GM21367 (cell line): ENCODE data around the gene DIP2B.

Source experiments
- ATAC-seq: cut with Tn5 transposase; IDR thresholded peaks from one replicate; pipeline ENCODE4 v1.9.1; 2021; ENCODE audit not compliant: unreplicated experiment

DIP2B gene

DNA sequence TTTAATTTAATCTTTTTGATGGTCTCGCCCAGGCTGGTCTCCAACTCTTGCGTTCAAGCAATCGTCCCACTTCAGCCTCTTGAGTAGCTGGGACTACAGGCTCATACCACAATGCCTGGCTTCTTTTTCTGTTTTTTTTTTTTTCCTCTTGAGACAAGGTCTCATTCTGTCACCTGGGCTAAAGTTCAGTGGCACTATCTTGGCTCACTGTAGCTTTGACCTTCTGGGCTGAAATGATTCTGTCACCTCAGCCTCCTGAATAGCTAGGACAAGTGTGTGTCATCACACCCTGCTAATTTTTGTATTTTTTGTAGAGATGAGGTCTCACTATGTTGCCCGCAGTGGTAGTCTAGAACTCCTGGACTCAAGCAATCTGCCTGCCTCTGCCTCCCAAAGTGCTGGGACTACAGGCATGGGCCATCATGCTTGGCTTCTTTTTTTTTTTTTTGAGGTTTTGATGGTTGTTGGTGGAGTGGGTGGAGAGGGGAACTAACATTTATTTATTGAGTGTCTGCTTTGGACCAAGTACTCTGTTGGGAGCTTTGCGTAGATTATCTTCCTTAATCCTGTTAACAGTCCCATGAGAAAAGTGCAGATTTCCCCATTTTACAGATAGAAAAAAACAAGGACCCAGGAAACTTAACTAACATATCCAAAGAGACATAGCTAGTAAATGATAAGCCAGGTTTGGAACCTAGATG is 102.0 kb downstream of the DIP2B start:
- ATAC-seq = no peak

DNA sequence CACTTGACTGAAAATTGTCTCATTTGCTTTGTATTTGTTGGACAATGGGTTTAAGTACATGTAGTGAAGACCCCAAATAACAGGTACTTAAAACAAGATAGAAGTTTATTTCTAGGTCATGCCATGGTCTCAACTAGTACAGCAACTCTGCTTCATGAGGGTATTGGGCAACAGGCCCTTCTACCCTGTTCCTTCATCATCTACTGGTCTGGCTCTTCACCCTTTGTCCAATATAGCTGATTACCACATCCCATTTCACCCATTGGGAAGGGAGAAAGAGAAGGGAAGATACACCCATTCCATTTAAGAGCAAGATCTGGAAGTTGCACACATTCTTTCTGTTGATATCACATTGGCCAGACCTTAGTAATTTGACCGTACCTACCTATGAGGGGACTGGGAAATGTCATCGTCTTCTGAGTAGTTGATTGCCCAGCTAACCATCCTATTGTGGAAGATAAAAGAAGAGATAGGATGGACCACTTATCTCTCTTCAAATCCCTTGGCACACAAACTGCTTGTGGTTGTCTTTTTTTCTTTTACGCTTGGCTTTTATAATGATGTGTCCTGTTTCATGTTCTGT is 104.6 kb downstream of the DIP2B start:
- no peak for ATAC-seq

DNA sequence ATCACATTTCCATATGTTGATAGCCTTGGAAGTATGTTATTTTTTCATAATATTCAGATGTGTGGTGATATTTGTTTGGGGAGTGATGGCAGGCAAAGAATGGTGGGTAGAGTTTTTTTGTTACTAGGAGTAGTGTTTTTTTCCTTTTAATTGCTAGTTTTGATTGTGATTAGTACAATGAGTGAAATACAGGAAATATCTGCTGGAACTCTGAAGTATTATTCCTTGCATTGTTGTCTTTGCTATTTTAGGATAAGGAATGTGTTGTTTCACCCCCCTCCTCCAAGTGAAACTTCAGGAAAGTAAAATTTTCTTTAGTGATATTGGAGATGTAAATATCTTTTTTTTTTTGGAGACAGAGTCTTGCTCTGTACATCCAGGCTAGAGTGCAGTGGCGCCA is 105.4 kb downstream of the DIP2B start:
- no peak for ATAC-seq

DNA sequence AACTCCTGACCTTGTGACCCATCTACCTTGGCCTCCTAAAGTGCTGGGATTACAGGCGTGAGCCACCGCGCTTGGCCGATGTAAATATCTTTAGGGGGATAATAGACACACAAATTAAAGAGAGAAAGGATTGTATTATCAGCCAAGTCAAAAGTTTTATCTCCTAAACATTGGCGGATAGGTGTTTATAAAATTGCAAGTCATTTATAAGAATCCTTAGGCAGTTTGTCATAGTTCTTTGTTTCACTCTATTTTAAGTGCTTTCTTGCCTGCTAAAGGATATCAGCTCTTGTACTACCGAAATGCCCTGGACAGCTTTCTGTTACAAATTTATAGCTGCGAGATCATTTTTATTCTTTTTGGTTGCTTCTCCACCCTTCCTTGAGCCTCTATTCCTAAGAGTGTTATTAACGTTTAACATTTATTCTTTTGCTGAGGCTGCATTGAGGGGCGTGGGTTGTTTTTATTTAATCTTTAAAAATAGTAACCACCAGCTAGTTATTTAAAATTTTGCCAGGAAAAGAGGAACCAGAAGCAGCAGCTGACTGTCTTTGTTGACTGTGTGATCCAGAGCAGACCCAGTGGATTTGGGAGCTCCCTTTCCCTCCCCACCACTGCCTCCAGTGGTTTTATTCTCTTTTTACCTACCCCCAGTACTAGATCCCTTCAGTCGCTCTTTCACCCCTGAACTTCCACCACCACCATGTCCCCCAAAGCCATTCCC is 106.4 kb downstream of the DIP2B start:
- ATAC-seq = no peak

DNA sequence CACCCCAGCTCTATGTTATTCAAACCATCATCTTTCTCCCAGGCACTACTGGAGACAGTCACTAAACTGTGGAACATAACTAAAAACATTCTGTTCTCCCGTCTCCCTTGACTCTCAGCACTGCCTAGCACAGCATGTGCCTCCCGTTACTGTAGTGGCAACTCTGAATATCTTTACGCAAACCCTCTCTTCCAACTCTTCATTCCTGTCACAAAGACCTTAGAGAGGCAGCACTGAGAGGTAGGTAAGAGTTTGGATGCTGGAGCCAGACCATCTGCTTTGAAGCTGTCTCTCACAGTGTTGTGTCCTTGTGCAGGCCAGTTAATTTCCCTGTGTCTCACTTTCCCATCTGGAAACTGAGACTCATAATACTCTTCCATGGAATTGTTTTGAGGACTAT is 108.1 kb downstream of the DIP2B start:
- ATAC-seq = no peak

DNA sequence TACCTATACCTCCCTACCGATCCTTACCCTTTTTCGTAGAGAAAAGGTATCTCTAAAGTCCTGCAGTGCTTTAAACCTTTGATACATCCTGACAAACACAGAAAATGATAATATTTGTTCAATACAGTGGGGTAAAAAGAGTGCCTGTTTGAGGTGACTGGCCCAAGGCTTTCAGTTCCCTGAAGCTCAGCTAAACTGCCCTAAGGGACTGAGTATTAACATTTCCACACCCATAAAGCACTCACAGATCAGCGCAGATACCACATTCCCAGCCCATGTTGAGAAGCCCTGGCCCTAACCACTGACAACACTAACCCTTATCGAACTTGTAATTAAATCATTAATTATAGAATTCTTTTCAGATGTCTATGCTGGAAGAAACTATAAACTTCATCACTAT is 108.7 kb downstream of the DIP2B start:
- no peak for ATAC-seq

DNA sequence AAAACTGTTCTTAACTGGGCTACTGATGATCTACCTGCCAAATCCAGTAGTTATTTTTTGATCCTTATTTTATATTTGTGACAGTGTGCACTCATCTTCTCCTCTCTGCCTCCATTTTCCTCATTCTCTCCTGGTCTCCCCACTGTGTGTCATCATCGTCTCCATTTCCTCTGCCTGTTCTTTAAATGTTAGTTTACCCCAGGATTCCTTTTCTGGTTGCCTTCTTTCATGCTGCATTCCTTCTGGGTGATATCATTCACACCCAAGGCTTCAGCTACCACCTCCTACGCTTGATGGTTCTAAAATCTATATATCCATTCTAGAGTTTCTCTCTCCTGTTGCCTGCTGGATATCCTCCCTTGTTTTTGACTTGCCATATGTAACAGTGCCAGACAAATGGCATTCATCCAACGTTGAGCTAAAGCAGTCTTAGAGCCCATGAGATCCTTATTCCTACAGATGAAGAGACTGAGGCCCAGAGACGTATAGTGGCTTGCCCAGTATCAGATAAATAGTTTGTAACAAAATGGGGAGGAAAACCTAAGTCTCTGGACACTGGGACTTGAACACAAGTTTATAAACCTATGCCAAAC is 109.5 kb downstream of the DIP2B start:
- no peak for ATAC-seq

DNA sequence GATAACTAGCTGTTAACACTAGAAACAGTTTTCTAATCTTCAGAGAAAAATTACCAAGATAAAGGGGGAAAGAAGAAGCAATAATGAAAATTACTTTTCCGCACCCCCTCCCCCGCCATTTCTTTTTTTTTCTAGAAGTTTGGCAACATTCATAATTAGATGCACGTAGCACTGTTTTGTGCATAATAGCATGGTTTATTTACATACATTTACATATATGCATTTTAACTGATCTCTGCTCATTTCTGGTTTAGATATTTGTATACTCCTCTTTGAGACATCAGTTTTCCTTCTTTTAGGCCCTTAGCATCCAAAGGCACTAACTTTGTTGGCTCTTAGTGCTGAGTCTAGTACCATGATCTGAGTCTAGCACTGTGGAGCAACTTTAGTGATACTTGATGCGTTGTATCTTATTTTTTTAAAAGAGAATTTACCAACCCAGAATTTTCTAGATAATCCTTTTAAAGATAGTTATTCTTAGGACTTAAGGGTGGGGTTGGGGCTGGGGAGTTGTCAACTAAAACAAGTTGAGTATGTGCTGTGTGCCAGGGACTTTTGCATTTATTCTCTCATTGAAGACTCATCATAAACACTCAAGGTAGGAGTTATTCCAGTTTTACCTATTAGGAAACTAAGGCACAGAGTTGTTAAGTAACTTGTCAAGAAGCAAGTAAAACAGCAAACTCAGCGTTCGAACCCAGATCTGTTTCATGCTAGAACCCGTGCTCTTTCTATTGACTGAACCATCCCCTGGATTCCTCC is 110.5 kb downstream of the DIP2B start:
- ATAC-seq = no peak

DNA sequence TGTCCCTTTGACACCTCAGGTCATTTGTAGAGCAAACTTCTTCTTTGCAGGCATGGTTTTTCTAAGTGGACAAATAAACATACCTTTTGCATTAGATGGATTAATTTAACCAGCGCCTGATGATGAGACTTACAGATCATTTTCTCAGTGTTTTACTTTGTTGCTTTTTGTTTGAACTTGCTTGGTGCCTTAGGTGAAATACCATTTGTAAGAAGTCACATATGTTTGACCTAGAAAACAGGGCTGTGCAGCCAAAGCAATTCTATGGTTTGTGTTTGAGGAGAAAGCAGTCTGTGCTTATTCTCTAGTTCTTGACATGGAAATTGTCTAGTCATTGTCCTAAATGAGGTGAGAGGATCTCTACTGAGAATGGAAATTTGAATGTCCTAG is 111.1 kb downstream of the DIP2B start:
- no peak for ATAC-seq

DNA sequence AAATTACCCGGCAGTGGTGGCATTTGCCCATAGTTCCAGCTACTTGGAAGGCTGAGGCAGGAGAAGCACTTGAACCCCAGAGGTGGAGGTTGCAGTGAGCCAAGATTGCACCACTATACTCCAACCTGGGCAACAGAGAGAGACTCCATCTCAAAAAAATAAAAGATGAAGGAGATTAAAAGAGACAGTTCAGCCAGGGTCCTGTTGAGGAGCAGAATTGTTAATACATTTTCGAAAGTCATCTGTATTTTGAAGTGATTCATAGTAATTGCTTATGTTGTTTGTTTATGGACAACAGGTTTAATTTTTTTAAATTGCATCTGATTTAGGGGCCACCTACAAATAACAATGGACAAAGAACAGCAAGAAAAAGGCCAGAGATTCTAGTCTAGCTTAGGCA is 112.9 kb downstream of the DIP2B start:
- no peak for ATAC-seq

DNA sequence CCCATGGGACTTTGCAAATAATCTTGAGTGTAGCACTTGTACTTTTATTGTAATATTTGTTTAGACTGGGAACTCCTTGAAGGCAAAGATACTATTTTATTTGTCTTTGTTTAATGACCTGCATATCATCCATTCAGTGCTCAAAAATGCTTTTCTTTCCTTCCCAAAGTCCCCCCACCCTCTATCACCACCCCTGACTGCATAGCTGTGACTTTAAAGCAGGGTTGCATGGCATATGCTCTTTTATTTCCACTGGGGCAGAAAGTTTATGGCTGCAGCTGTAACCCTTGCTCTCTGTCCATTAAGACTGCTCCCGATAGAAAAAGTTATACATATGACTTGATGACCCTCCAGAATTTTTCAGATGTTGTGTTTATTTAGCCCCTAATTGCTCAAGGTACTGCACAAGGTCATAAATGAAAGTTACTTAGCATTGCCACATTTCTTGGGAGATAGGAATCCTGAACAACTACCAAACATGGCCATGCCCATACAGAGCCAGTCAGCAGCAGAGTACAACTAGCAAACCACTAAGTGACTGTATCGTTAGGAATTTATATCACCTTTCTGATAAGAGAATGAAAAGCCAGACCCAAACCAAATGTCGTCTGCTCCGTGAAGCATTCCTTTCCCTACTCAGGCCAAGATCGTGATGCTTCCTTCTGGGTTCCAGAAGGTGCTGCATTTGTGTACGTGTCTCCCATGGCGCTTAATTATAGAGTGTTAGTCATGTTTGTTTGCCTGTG is 114.3 kb downstream of the DIP2B start:
- no peak for ATAC-seq

DNA sequence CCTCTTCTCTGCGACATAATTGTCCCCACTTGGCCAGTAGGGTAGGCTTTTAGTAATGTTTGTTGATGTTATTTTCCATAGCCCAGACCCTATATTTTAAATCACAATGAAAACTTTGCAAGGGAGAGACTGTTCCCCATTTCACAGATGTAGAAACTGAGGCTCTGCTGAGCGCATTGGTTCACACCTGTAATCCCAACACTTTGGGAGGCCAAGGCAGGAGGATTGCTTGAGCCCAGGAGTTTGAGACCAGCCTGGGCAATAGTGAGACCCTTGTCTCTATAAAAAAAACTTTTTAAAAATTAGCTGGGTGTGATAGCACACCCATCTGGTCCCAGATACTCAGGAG is 114.8 kb downstream of the DIP2B start:
- no peak for ATAC-seq

DNA sequence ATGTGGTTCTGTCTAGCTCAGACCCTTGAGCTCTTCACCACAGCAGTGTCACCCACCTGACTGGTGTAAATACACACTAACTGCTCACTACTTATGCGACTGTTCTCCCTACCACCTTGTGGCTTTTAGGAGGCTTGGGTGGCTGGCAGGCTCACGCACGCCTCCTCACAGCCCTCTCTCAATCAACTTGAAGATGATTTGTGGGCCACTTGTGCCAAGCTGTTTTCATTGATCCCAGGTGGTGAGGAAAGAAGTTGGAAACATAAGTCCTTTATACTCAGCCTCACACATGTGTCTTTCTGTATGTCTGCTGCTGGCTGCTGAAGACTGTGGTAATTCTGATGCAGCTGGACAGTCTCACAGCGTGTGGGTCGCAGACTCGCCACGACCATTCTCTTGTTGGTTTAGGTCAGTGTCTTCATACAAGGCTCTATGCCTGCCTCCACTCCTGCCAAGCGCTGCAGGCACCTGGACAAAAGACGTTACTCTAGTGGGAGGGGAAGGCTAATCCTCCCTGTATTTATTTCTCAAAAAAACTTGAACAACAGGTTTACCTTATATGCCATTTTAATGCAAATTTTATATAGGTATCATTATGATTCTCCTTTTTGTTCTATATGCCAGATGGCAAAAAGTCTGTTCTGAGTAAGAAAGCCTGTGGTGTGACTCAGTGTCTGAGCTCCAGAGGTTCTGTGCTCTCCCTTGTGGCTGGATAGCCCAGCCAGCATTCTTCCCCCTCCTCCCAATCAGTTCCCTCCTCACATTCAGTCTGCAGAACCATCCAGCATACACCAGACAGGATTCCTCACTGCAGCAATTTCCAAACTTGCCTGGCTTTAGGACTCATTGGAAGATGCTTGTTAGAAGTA is 115.6 kb downstream of the DIP2B start:
- no peak for ATAC-seq

DNA sequence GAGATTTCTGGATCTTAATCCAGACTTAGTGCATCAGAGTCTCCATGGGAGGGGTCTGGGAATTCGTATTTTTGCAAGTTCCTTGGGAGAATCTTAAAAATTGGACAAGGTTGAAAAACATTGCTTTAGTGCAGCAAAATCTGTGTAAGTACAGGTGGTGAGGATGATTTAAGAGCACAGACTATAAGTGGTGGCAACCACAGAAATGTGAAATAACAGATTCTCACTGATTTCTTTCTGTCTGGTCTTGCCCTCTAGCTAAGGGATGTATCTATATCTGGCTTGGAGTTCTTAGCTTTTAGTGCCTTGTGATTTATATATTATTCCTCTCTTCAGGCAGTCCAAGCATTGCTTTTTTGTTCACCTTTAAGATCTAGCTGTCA is 116.2 kb downstream of the DIP2B start:
- no peak for ATAC-seq

DNA sequence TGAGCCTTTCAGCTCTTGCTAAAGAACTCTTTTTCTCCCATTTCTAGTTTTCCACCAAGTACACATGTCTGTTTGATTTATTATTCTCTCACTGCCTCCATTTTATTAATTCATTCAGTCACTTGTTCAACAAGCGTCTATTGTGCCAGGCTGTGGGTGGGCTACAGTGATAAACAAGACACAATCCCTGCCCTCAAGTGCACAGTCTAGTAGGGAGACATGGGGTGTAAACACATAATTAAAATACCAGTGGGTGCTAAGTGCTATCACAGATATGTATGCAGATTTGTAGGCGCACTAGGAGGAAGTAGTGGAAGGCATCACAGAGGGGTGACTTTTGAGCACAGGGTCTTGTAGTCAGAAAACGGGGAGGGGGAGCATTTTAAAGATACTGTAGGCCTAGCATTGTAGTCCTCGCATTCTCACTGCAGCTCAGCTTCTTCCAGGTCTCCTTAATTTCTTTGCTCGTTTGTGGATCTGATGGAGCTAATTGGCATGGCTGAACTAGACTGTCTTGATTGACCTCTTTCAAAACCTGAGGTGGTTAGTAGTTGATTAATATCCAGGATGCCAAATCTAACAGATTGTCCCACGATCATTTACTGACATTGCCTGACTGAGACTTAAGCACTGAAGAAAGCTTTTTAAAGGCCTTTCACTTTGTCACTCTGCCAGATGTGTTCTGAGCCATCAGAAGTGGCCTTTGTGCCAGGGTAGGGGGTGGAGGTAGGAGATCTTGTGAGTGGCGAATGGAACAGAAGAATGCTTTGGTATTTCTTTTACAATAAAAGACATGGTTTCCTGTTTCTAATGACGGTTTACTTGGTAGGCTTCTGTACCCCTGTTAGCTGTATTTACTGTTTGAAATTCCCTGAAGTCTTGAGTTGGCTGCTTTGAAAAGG is 116.9 kb downstream of the DIP2B start:
- no peak for ATAC-seq

DNA sequence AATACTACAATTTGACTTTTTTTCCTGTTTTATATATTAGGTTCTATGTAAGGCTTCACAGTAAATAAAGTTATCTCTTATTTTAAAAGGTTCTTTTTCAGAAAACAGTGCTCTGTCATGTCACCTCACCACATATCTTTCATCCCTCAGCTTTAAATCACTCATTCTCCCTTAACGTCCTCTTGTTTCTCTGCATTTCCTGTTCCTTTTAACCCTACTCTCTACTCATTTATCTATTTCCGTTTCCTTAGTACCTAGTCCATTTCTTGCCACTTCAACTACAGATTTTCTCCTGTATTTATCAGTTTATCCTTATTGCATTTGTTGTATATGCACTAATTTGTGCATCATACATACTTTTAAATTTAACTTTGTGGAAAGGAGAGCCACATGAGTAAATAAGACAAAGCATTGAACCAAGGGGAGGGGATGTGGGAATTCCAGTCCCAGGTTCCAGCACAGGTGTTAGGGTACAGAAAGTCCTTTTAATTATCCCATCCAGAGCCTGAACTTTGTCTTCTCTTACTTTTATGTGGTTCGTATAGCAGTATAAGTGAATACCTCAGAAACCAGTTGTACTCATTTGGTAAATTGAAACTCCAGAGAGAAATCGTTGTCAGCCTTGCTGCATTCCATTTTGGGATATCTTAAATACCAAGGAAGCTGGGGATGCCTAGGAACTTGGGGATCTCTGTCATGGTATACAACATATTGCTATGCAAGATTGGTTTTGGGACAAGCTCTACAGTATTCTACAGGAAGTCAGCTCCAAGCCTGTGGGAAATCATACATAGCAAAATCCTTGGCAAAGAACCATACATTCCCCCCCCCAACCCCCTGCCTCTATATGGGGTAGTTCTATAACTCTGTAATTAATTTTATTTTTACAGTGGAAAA is 120.5 kb downstream of the DIP2B start:
- ATAC-seq = no peak

DNA sequence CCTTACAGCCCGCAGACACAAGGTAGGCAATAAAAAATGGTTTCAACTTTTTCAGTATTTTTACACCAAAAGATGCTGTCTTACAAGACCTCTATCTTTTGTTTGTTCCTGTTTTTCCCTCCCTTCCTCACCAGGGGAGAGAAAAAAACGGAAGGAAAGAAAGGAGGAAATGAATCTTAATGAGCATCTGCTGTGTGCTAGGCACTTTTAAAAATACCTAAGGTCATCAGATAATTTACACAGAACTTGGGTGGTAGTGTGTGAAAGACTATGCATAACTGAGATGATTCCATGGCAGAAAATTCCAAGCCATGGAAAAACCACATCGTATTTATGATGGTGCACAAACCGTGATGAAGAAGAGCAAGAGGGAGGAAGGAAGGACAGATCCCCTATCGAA is 121.2 kb downstream of the DIP2B start:
- no peak for ATAC-seq

DNA sequence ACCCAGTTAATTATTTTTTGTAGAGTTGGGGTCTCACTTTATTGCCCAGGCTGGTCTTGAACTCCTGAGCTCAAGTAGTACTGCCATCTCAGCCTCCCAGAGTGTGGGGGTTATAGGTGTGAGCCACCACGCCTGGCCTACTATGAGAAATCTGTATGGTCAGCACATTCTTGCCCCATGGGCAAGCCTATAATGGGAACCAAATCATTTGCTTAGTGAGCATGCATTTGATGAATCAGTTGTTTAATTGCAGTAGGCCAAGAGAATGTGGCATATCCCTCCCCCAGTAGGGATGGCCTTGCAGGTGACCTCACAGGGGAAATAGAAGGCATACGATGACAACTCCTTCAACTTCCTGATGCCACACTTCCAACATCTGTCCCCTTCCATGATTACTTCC is 122.7 kb downstream of the DIP2B start:
- no peak for ATAC-seq
